ENCODE data around the gene RBM39. TPM values are rescaled to one million over a fixed set of nuclear protein-coding genes. Genes with fewer than 3 reads are reported as not detected.

RBM39 gene
- total RNA-seq, 1 donor from 2014 or later, result 515 TPM

- H3K9me3 Mint-ChIP-seq (ENCODE audit: low read depth), result no peaks in the 10 kb centered on the region
- no peak for TF ChIP-seq CTCF (IDR thresholded peaks at IDR 0.05; ENCODE audit: unreplicated experiment)
- peaks cover 47% of the 10 kb centered on the region for H3K36me3 Mint-ChIP-seq (ENCODE audit: insufficient read depth)
- peak overlapping the region; percentile 86 for H3K27ac Mint-ChIP-seq
- H3K27me3 Mint-ChIP-seq, result no peaks in the 10 kb centered on the region
- no peak for DNase-seq (ENCODE audit: low spot score, unreplicated experiment)
- H3K4me3 Mint-ChIP-seq (ENCODE audit: low read depth), result peak overlapping the region; percentile 41
- H3K4me1 Mint-ChIP-seq (ENCODE audit: low read depth), result peaks cover 34% of the 10 kb centered on the region
Observed at GRCh38 chr20:35737865-35738333, 4.2 kb downstream of the RBM39 start.

- Mint-ChIP-seq H3K36me3 (ENCODE audit: insufficient read depth) (peaks cover 50% of the 10 kb centered on the region), H3K4me3 (ENCODE audit: low read depth) (no peak overlapping the region), H3K9me3 (ENCODE audit: low read depth) (no peaks in the 10 kb centered on the region), H3K27ac (peak overlapping the region; percentile 62), H3K4me1 (ENCODE audit: low read depth) (peaks cover 41% of the 10 kb centered on the region), H3K27me3 (no peaks in the 10 kb centered on the region)
- DNase-seq (ENCODE audit: low spot score, unreplicated experiment), result no peak
- TF ChIP-seq CTCF (IDR thresholded peaks at IDR 0.05; ENCODE audit: unreplicated experiment), result no peak
Observed at GRCh38 chr20:35735826-35736470, 6.1 kb downstream of the RBM39 start.

- no peak for DNase-seq (ENCODE audit: low spot score, unreplicated experiment)
- H3K9me3 Mint-ChIP-seq (ENCODE audit: low read depth), result no peaks in the 10 kb centered on the region
- no peaks in the 10 kb centered on the region for H3K27me3 Mint-ChIP-seq
- peaks cover 47% of the 10 kb centered on the region for H3K36me3 Mint-ChIP-seq (ENCODE audit: insufficient read depth)
- H3K27ac Mint-ChIP-seq, result no peak overlapping the region
- peaks cover 35% of the 10 kb centered on the region for H3K4me1 Mint-ChIP-seq (ENCODE audit: low read depth)
- TF ChIP-seq CTCF (IDR thresholded peaks at IDR 0.05; ENCODE audit: unreplicated experiment), result no peak
- no peak overlapping the region for H3K4me3 Mint-ChIP-seq (ENCODE audit: low read depth)
Observed at GRCh38 chr20:35734777-35735649, 7.0 kb downstream of the RBM39 start.

GRCh38 chr20:35734374-35734773, 7.7 kb downstream of the RBM39 start:
- peaks cover 44% of the 10 kb centered on the region for H3K36me3 Mint-ChIP-seq (ENCODE audit: insufficient read depth)
- no peak for TF ChIP-seq CTCF (IDR thresholded peaks at IDR 0.05; ENCODE audit: unreplicated experiment)
- peaks cover 30% of the 10 kb centered on the region for H3K4me1 Mint-ChIP-seq (ENCODE audit: low read depth)
- no peak for DNase-seq (ENCODE audit: low spot score, unreplicated experiment)
- peak overlapping the region; percentile 8 for H3K27ac Mint-ChIP-seq
- H3K4me3 Mint-ChIP-seq (ENCODE audit: low read depth), result no peak overlapping the region
- H3K9me3 Mint-ChIP-seq (ENCODE audit: low read depth), result no peaks in the 10 kb centered on the region
- H3K27me3 Mint-ChIP-seq, result no peaks in the 10 kb centered on the region

- Mint-ChIP-seq H3K36me3 (ENCODE audit: insufficient read depth) (peaks cover 32% of the 10 kb centered on the region), H3K4me1 (ENCODE audit: low read depth) (peaks cover 20% of the 10 kb centered on the region), H3K27ac (peak overlapping the region; percentile 81), H3K27me3 (no peaks in the 10 kb centered on the region), H3K4me3 (ENCODE audit: low read depth) (no peak overlapping the region), H3K9me3 (ENCODE audit: low read depth) (no peaks in the 10 kb centered on the region)
- DNase-seq (ENCODE audit: low spot score, unreplicated experiment), result no peak
- TF ChIP-seq CTCF (IDR thresholded peaks at IDR 0.05; ENCODE audit: unreplicated experiment), result no peak
Observed at GRCh38 chr20:35732644-35732982, 9.4 kb downstream of the RBM39 start.

Measured in progenitor cell of endocrine pancreas (in vitro differentiated cells).